CD14-positive monocyte (primary cell): ENCODE results near the gene SUSD5. TPM values are rescaled to one million over a fixed set of nuclear protein-coding genes. Genes with fewer than 3 reads are reported as not detected.

ENCODE experiments used
- DNase-seq, 3 donors: peaks; one replicate each; pipeline ENCODE4 v3.0.0-alpha.2; 2011 to 2022
- H2AFZ ChIP-seq: 2 replicates; pipeline ENCODE4 v1.6.0; 2012; ENCODE audit warnings: mild to moderate bottlenecking, low read depth, low read length, inconsistent platforms; ENCODE audit not compliant: insufficient read depth, poor library complexity, severe bottlenecking
- H3K27ac ChIP-seq, 2 donors: 1 replicate in 1 of 2; 2 replicates in 1 of 2; pipeline ENCODE4 v1.5.1; 2012 to 2013; ENCODE audit warnings: low read length in 2 of 2, control low read depth in 1 of 2, inconsistent platforms in 1 of 2, low read depth in 1 of 2, mild to moderate bottlenecking in 1 of 2
- H3K27me3 ChIP-seq, 2 donors: one replicate each; pipeline versions ENCODE4 v1.6.0 to v1.6.1; 2011 to 2013; ENCODE audit warnings: low read length in 2 of 2; ENCODE audit not compliant: control insufficient read depth in 2 of 2, insufficient read depth in 2 of 2
- H3K36me3 ChIP-seq, 2 donors: replicated peaks in 1 of 2; 1 replicate in 1 of 2; 2 replicates in 1 of 2; pipeline versions ENCODE4 v1.5.1 to v1.6.1; 2012 to 2013; ENCODE audit warnings: low read length in 2 of 2, control low read depth in 1 of 2, inconsistent platforms in 1 of 2, mild to moderate bottlenecking in 1 of 2; ENCODE audit not compliant: insufficient read depth in 2 of 2, control insufficient read depth in 1 of 2
- H3K4me1 ChIP-seq, 2 donors: 1 replicate in 1 of 2; 2 replicates in 1 of 2; pipeline versions ENCODE4 v1.5.1 to v1.6.1; 2012 to 2013; ENCODE audit warnings: low read length in 2 of 2, control low read depth in 1 of 2, inconsistent platforms in 1 of 2, mild to moderate bottlenecking in 1 of 2, moderate library complexity in 1 of 2; ENCODE audit not compliant: insufficient read depth in 2 of 2, control insufficient read depth in 1 of 2
- H3K4me2 ChIP-seq: replicated peaks from 2 replicates; pipeline ENCODE3; 2012; ENCODE audit warnings: low read length, moderate library complexity, mild to moderate bottlenecking; ENCODE audit not compliant: poor library complexity, severe bottlenecking; ENCODE audit errors: extremely low read depth
- H3K4me3 ChIP-seq, 3 experiments: fragments of 200-600 bp in 1 of 3; sonication (generic) in 1 of 3; replicated peaks in 1 of 3; 1 replicate in 2 of 3; 2 replicates in 1 of 3; pipeline ENCODE4 v1.5.1; 2011 to 2013; ENCODE audit warnings: low read length in 3 of 3, mild to moderate bottlenecking in 3 of 3, control low read depth in 2 of 3, low read depth in 2 of 3, inconsistent platforms in 1 of 3, moderate library complexity in 1 of 3
- H3K79me2 ChIP-seq: 2 replicates; pipeline ENCODE4 v1.6.0; 2012; ENCODE audit warnings: mild to moderate bottlenecking, control low read depth, inconsistent platforms, low read length, moderate library complexity; ENCODE audit not compliant: insufficient read depth
- H3K9ac ChIP-seq: 2 replicates; pipeline ENCODE4 v1.6.0; 2017; ENCODE audit warnings: low read length, mild to moderate bottlenecking; ENCODE audit not compliant: insufficient read depth, poor library complexity, severe bottlenecking
- H3K9me3 ChIP-seq, 2 donors: replicated peaks in 1 of 2; 1 replicate in 1 of 2; 2 replicates in 1 of 2; pipeline versions ENCODE4 v1.5.1 to v1.6.1; 2012 to 2013; ENCODE audit warnings: low read length in 2 of 2, control low read depth in 1 of 2; ENCODE audit not compliant: control insufficient read depth in 1 of 2, insufficient read depth in 1 of 2
- H4K20me1 ChIP-seq: 2 replicates; pipeline ENCODE4 v1.6.0; 2012; ENCODE audit warnings: mild to moderate bottlenecking, low read length, control low read depth, moderate library complexity; ENCODE audit not compliant: insufficient read depth
- H3K27ac Mint-ChIP-seq, 7 donors: one replicate each; pipeline ENCODE4 v1.8.0; 2020; ENCODE audit warnings: mild to moderate bottlenecking in 7 of 7, mixed read lengths in 7 of 7, moderate library complexity in 6 of 7, inconsistent platforms in 2 of 7
- H3K27me3 Mint-ChIP-seq, 3 donors: one replicate each; pipeline ENCODE4 v1.8.0; 2021 to 2022; ENCODE audit warnings: low read depth in 3 of 3, mild to moderate bottlenecking in 3 of 3, mixed read lengths in 3 of 3, moderate library complexity in 3 of 3, inconsistent platforms in 1 of 3
- H3K36me3 Mint-ChIP-seq, 2 donors: one replicate each; pipeline ENCODE4 v1.8.0; 2020; ENCODE audit warnings: mixed read lengths in 2 of 2, inconsistent platforms in 1 of 2, mild to moderate bottlenecking in 1 of 2
- H3K4me1 Mint-ChIP-seq: one replicate; pipeline ENCODE4 v1.8.0; 2020; ENCODE audit warnings: mild to moderate bottlenecking, mixed read lengths
- H3K4me3 Mint-ChIP-seq, 2 donors: one replicate each; pipeline ENCODE4 v1.8.0; 2020; ENCODE audit warnings: mild to moderate bottlenecking in 2 of 2, mixed read lengths in 2 of 2, moderate library complexity in 1 of 2
- H3K9me3 Mint-ChIP-seq, 7 donors: one replicate each; pipeline ENCODE4 v1.8.0; 2020 to 2022; ENCODE audit warnings: mixed read lengths in 7 of 7, mild to moderate bottlenecking in 6 of 7, moderate library complexity in 6 of 7, inconsistent platforms in 2 of 7
- WGBS: methylation state at CpG from one replicate; pipeline ENCODE4 v1.1.5; 2013; ENCODE audit warnings: missing lambda C conversion rate; ENCODE audit not compliant: insufficient coverage; 5-methylcytosine and 5-hydroxymethylcytosine counted together
- intact Hi-C, 2 donors: fragments of 100-400 bp; cut with micrococcal nuclease; formaldehyde crosslinking; loops; one replicate each; pipeline versions ENCODE4 v1.15.0 to v1.15.1; 2023
- polyA plus RNA-seq, 3 donors: library from polyadenylated mRNA; depleted of rRNA in 1 of 3; unstranded in 2 of 3; stranded (reverse) in 1 of 3; fragments of 300-500 nt in 2 of 3; fragments of >200 nt in 1 of 3; fragmentation: Illumina TruSeq in 2 of 3; gene quantifications; 1 replicate in 2 of 3; 2 replicates in 1 of 3; pipeline ENCODE4 v1.2.3, GENCODE V29; 2012 to 2021
- TF ChIP-seq, protein P1 (sequence below): fragments of 200-600 bp; IDR thresholded peaks from one replicate; pipeline ENCODE4 v1.8.0; 2022; ENCODE audit warnings: antibody characterized with exemption, mild to moderate bottlenecking

The SUSD5 gene
- polyA plus RNA-seq, 3 donors: not detected

DNA sequence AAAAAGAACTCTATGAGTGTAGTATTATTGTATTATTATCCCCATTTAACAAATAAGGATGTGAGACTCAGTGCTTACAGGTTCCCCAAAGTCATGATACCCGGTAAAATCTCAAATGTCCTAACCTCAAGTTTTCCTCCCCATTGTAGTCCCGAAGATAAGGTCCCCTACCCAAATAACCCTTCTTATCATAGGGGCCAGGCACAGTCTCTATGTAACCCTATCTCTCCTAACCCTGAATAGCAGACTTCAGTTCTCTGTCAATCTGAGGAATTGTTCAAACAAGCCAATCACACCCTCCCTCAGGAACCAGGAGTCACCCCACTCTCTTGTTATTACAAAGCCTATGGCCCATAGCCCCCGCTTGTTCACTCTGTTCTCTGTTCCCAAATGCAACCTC, 10.5 kb upstream of the SUSD5 start:
- Histone ChIP-seq H3K9ac (no peak overlapping the region), H3K36me3 (no peaks in the 10 kb centered on the region), H3K27ac (no peak overlapping the region), H3K4me1 (no peaks in the 10 kb centered on the region), H3K9me3 (no peaks in the 10 kb centered on the region), H3K4me3 (no peak overlapping the region), H2AFZ (no peak overlapping the region), H3K27me3 (peaks cover 2% of the 10 kb centered on the region in 2 donors), H3K4me2 (no peak overlapping the region), H3K79me2 (no peaks in the 10 kb centered on the region), H4K20me1 (no peaks in the 10 kb centered on the region)
- no peak overlapping the region for H3K4me3 Mint-ChIP-seq
- H3K9me3 Mint-ChIP-seq: peaks cover 0 to 5% (median 2%) of the 10 kb centered on the region in 7 donors
- no peaks in the 10 kb centered on the region for H3K36me3 Mint-ChIP-seq
- TF ChIP-seq, protein P1, sequence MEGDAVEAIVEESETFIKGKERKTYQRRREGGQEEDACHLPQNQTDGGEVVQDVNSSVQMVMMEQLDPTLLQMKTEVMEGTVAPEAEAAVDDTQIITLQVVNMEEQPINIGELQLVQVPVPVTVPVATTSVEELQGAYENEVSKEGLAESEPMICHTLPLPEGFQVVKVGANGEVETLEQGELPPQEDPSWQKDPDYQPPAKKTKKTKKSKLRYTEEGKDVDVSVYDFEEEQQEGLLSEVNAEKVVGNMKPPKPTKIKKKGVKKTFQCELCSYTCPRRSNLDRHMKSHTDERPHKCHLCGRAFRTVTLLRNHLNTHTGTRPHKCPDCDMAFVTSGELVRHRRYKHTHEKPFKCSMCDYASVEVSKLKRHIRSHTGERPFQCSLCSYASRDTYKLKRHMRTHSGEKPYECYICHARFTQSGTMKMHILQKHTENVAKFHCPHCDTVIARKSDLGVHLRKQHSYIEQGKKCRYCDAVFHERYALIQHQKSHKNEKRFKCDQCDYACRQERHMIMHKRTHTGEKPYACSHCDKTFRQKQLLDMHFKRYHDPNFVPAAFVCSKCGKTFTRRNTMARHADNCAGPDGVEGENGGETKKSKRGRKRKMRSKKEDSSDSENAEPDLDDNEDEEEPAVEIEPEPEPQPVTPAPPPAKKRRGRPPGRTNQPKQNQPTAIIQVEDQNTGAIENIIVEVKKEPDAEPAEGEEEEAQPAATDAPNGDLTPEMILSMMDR: no peak
- H3K27ac Mint-ChIP-seq: no peak overlapping the region
- no peak for DNase-seq
- WGBS: 75% methylated on average over 3 of the region's 3 CpGs
- intact Hi-C loops: no loop called here
- H3K27me3 Mint-ChIP-seq: peaks cover 2 to 9% (median 5%) of the 10 kb centered on the region in 3 donors
- no peaks in the 10 kb centered on the region for H3K4me1 Mint-ChIP-seq

DNA sequence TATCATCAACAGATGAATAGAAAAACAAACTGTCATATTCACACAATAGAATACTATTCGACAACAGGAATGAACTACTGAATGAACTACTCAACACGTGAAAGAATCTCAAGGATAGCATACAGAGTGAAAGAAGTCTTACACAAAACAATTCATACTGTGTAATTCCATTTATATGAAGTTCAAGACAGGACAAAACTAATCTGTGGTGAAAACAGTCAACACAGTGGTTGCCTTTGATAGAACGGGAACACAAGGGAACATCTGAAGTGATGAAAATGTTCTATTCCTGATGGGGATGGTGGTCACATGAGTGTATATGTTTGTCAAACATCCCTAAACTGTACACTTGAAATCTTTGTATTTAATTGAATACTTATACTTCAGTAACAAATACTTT, 2.6 kb upstream of the SUSD5 start:
- Histone ChIP-seq H3K27ac (no peak overlapping the region), H3K4me2 (no peak overlapping the region), H3K27me3 (peaks cover 36 to 54% of the 10 kb centered on the region in 2 donors), H3K9ac (no peak overlapping the region), H4K20me1 (no peaks in the 10 kb centered on the region), H3K9me3 (peaks cover 0 to 16% of the 10 kb centered on the region in 2 donors), H2AFZ (no peak overlapping the region), H3K36me3 (no peaks in the 10 kb centered on the region), H3K79me2 (no peaks in the 10 kb centered on the region), H3K4me1 (peaks cover 3 to 6% of the 10 kb centered on the region in 2 donors), H3K4me3 (no peak overlapping the region)
- 100% methylated on average over 1 of the region's 3 CpGs for WGBS
- Mint-ChIP-seq H3K4me1 (peaks cover 7% of the 10 kb centered on the region), H3K4me3 (no peak overlapping the region), H3K36me3 (no peaks in the 10 kb centered on the region), H3K9me3 (peaks cover 0 to 9% (median 2%) of the 10 kb centered on the region in 7 donors), H3K27me3 (peaks cover 45 to 54% (median 50%) of the 10 kb centered on the region in 3 donors), H3K27ac (no peak overlapping the region)
- DNase-seq: no peak
- TF ChIP-seq, protein P1: no peak
- intact Hi-C loops: no loop called here
